ENCODE results near the gene IMPA2.
A peak's percentile ranks its signal among the peaks of the same experiment; 100 is the strongest.

DNA sequence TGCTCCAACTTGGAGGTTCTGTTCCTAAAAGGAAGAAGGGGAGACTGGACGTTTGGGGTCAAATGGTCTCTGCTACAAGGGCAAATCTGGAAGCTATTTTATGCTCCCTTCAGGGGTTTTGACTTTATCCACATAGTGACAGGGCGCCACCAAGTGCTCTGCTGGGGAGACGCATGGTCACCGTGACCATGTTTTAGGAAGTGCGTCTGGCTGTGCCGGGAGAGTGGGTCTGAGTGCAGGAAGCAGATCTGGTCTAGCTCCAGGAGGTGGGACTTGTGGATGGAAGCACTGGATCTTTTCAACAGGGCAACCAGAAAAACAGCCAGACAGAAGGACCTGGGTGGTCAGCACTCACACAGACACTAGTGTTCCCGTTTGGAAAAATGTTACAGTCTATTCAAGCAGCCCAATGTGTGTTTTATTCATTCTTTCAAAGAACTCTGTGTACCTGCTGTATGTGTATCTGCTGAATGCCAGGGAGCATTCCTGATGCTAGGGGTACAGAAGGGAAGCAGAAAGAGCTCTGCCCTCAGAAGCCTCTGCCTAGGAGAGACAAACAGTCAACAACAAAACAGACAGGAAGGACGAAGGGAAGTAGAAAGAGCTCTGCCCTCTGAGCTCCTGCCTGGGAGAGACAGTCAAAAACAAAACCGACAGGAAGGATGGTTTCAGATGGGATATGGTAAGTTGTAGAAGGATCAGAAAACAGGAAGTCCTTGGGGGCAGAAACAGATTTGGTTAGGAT lies 14.3 kb downstream of the IMPA2 start:
- TF ChIP-seq EZH2 (IDR thresholded peaks at IDR 0.05; ENCODE audit: borderline replicate concordance, low read depth, low read length, poor library complexity, severe bottlenecking) (no peak), CTCF (conservative IDR thresholded peaks at IDR 0.05; ENCODE audit: low read depth, low read length) (peak; percentile 92)

Data from A673 (cell line).